GM06990 (cell line): ENCODE measurements around the gene RCN1.

ENCODE experiments used
- DNase-seq: peaks from one replicate; pipeline ENCODE4 v3.0.0-alpha.2; 2011; ENCODE audit not compliant: insufficient read length; ENCODE audit errors: extremely low read depth
- H3K27me3 ChIP-seq: replicated peaks from 2 replicates; pipeline ENCODE4 v1.6.0; 2011; ENCODE audit warnings: low read length; ENCODE audit not compliant: control insufficient read depth, insufficient read depth
- H3K36me3 ChIP-seq: 2 replicates; pipeline ENCODE4 v1.5.1; 2011; ENCODE audit warnings: low read length; ENCODE audit not compliant: control insufficient read depth, insufficient read depth
- H3K4me3 ChIP-seq: replicated peaks from 2 replicates; pipeline ENCODE4 v1.5.1; 2011; ENCODE audit warnings: low read depth, mild to moderate bottlenecking, control low read depth, low read length
- TF ChIP-seq, protein P1 (sequence below): IDR thresholded peaks from 2 replicates; pipeline ENCODE4 v1.5.1; 2011; ENCODE audit warnings: low read length, control low read depth, mild to moderate bottlenecking, inconsistent platforms; ENCODE audit not compliant: insufficient read depth, poor library complexity, severe bottlenecking

The RCN1 gene

DNA sequence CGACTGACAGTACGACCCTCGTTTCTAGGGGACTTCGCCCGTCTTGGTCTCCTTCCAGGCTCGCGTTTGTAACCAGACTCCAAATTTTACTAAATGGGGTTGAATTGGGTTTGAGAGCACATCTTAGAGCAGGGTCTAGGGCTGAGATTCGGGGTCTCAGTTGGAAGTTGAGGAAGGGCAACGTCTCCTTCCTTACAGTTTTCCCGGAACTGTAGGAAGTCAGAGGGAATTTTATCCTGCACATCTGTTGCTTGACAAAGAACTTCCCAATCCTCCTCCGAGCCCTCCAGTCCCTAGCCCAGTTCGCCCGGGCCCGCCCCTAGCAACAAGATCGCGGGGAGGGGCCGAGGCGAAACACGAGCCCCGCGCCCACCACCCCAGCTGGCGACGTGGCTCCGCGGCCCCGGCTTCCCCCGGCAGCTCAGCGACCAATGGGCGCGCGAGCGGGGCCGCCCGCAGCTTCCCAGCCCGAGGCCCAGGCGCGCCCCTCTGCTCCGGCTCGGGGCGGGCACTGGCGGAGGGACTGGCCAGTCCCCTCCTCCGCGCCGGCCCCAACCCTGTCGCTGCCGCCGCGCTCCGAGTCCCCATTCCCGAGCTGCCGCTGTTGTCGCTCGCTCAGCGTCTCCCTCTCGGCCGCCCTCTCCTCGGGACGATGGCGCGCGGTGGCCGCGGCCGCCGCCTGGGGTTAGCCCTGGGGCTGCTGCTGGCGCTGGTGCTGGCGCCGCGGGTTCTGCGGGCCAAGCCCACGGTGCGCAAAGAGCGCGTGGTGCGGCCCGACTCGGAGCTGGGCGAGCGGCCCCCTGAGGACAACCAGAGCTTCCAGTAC is at the start of gene RCN1:
Gene RCN1, plus strand, starts transcription at position 530 of the 826 bp plus-strand sequence. Its CDS starts 123 bp downstream, at position 653.
- Histone ChIP-seq H3K27me3 (no peaks in the 10 kb centered on the region), H3K36me3 (peaks cover 2% of the 10 kb centered on the region), H3K4me3 (peak within 1 kb of the TSS; percentile 86)
- peak; percentile 75 for DNase-seq
- TF ChIP-seq, protein P1, sequence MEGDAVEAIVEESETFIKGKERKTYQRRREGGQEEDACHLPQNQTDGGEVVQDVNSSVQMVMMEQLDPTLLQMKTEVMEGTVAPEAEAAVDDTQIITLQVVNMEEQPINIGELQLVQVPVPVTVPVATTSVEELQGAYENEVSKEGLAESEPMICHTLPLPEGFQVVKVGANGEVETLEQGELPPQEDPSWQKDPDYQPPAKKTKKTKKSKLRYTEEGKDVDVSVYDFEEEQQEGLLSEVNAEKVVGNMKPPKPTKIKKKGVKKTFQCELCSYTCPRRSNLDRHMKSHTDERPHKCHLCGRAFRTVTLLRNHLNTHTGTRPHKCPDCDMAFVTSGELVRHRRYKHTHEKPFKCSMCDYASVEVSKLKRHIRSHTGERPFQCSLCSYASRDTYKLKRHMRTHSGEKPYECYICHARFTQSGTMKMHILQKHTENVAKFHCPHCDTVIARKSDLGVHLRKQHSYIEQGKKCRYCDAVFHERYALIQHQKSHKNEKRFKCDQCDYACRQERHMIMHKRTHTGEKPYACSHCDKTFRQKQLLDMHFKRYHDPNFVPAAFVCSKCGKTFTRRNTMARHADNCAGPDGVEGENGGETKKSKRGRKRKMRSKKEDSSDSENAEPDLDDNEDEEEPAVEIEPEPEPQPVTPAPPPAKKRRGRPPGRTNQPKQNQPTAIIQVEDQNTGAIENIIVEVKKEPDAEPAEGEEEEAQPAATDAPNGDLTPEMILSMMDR = no peak

DNA sequence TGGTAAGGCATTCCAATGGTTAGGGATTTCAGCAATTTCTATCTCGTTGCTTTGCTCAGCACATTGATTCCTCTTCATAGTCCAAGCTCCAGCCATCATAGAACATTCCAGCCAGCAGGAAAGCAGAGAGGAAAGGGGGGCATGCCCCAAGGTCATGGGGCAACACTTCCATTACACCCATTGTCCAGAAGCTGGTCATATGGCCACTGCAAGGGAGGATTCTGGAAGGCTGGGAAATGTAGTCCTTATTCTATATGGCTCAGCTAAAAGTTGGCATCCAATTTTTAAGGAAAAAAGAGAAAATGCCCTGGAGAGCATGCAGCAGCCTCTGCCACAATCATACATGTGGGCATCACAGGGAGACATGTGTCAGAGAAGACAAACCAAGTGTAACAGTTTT is 47.1 kb upstream of the RCN1 start:
- no peaks in the 10 kb centered on the region; the same call in 1 of the 2 replicates for H3K27me3 ChIP-seq
- TF ChIP-seq, protein P1 = no peak
- H3K36me3 ChIP-seq = no peaks in the 10 kb centered on the region
- DNase-seq = no peak
- H3K4me3 ChIP-seq = no peak overlapping the region

DNA sequence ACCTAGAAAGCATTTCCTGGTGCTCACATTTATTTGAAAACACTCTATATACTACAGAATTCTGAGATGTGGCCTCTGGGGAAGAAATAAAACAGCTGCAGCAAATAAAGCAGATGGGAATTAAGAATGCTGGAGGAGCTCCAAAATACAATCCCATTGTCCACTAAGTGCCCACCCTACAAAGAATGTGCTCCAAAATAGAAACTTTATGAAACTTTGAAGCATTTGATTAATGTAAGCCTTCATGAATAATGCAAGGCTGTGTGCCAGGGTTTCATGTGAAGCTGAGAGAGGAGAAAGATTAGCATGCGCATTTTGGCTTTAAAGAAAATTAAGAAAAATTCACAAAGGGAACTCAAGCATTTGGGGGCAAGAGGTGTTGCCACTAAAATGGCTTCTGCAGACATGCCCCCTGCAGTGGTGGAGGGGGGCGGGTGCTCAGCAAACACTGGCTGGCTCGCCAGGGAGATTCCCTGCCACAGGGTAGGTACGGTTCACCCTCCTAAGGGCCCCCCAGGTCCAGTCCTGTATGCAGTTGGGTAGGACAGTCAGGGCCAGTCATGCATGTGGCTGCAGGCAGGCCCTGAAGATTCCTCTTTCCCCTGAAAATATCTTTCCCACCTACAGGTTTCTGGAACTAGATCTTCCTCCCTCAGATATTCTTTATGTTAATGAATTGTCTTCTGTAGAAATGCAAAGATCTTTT is 46.6 kb upstream of the RCN1 start:
- no peak for DNase-seq
- TF ChIP-seq, protein P1 = no peak
- Histone ChIP-seq H3K36me3 (no peaks in the 10 kb centered on the region), H3K27me3 (no peaks in the 10 kb centered on the region; the same call in 1 of the 2 replicates), H3K4me3 (no peak overlapping the region)

DNA sequence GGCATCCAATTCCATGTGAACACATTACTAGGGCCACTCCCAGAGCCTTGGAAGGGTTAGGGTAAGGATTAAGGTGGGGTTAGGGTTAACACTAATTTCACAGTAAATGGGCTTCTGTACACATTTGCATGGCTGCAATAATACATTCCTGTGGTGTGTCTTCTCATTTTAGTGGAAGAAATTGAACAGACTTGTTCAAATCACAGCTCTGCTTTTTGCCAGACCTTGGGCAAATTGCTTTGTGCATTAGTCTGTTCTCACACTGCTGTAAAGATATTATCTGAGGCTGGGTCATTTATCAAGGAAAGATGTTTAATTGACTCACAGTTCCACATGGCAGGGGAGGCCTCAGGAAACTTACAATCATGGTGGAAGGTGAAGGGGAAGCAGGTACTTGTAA is 45.4 kb upstream of the RCN1 start:
- no peak for DNase-seq
- TF ChIP-seq, protein P1 = no peak
- Histone ChIP-seq H3K27me3 (no peaks in the 10 kb centered on the region; the same call in 1 of the 2 replicates), H3K4me3 (no peak overlapping the region), H3K36me3 (no peaks in the 10 kb centered on the region)

DNA sequence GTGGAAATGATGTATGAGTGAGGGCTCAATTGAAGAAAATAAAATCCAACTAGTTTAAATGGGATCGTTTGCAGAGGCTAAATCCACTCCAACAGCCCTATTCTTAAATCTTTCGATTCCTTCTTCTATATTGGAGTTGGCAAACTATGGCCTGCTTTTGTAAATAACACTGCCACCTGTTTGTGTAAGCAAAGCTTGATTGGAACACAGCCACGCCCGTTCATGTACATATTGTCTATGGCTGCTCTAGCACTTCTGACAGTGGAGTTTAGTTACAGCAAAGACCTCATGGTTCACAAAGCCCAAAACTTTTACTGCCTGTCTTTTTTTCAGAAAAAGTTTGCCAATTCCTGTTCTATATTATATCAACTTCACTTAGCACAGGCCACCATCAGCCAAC is 40.6 kb upstream of the RCN1 start:
- Histone ChIP-seq H3K4me3 (no peak overlapping the region), H3K36me3 (no peaks in the 10 kb centered on the region), H3K27me3 (no peaks in the 10 kb centered on the region)
- TF ChIP-seq, protein P1 = no peak
- no peak for DNase-seq
